Activated T-cell treated with anti-CD3 and anti-CD28 coated beads, Interleukin-2, amount 50 U/mL, for 48 hours (primary cell): ENCODE results near the gene SLC8A2.

Experiments used
- DNase-seq, 2 experiments: peaks; one replicate each; pipeline ENCODE4 v3.0.0-alpha.2; 2020

Gene SLC8A2

DNA sequence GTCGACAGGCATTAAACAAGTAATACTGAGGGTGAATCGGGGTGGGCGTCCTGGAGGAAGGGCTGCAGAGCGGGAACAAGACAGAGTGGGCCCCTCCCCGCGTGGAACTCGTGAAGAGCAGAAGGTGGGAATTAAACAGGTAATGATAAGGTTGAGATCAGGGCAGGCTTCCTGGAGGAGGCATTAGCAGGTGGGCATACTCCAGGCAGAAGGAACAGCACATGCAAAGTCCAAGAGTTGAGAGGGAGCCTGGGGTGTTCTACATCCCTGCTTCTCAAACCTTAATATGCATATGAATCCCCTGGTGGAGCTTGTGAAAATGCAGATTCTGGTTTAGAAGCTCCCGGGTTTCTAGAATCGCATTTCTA is 23.3 kb downstream of the SLC8A2 start:
- no peak for DNase-seq

DNA sequence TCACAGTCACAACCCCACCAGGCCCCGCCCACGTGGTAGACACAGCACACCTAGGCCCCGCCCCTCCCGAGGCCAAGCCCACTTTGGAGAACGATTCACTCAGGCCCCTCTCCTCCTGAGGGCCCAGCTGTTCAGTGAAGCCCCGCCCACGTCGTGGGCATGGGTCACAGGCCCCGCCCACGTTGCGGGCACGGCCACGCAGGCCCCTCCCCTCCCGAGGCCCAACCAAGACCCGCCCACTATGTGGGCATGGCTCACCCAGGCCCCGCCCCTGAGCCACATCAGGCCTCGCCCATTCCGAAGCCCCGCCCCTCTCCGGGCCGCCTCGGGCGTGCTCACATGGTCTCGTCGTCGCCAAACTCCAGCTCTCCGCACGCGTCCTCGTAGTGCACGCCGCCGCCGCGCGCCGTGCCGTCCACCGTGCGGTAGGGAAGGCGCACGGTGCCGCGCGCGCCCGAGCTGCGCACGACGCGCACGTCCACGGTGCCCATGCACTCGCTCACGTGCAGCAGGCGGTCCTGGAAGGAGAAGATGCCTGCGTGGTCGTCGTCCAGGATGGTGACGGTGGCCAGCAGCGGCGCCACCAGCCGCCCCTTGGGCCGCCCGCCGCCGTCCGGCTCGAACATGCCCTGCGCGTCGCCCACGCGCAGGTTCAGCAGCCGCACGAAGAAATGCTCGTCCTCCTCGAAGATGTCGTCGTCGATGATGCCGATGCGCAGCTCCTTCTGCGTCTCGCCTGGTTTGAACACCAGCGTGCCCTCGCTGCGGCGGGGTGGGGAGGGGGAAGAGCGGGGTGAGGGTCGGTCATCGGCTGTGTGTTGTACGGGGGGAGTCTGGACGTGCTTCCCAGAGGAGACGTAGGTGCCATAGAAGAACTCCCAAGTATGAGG is 24.0 kb downstream of the SLC8A2 start:
- DNase-seq = peak; percentile 85 to 87

DNA sequence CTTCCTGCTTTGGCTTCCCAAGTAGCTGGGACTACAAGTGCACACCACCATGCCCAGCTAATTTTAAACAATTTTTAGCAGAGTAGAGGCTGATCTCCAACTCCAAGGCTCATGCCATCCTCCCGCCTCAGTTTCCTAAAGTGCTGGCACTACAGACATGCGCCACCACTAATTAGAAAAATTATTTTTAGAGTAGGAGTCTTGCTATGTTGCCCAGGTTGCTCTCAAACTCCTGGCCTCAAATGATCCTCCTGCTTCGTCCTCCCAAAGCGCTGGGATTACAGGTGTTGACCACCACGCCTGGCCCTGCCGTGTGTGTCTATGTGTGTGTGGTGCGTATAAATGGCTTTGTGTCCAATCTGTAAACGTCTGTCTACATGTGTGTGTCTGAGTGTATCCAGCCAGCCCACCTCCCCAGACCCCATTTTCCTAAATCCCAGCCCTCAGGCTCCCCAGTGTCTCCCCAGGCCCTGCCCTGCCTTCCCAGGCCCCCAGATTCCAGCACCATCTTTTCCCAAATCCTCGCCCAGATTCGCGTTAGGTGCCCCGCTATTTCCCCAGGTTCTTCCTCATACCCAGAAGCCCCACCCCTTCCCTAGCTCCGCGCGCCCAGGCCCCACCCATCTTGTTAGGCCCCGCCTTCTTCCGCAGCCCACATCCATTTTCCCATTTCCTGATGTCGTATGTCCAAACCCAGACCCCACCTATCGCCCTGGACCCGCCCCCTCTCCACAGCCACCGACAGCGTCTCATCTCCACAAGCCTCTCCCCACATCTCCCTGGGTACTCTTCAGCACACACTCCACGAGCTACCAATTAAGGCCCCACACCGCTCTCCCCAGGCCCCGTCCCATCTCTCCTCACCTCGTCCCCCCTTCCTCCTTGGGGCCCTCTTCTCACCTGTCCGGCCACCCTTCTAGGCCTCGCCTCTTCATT is 24.9 kb downstream of the SLC8A2 start:
- peak; percentile 50 to 54 for DNase-seq

DNA sequence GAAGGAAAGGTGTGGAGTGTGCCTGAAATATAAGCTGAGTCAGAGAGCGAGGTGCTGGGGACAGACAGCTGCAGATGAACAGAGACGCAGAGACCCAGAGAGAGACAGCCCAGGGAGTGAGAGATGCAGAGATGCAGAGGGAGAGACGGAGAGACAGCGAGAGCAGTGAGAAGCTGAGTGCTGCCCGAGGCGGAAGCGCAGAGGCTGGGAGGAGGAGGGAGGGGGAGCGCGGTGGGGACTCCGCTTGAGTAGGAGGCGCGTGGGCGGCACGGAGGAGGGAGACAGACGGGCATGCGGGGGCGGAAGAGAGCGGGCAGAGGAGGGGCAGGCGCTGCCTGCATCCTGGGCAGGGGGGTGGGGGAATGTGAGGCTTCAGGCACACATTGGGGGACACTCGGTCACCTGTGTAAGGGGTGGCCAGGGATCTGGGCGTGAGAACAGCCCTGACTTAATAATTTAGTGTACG is 25.7 kb downstream of the SLC8A2 start:
- no peak for DNase-seq

DNA sequence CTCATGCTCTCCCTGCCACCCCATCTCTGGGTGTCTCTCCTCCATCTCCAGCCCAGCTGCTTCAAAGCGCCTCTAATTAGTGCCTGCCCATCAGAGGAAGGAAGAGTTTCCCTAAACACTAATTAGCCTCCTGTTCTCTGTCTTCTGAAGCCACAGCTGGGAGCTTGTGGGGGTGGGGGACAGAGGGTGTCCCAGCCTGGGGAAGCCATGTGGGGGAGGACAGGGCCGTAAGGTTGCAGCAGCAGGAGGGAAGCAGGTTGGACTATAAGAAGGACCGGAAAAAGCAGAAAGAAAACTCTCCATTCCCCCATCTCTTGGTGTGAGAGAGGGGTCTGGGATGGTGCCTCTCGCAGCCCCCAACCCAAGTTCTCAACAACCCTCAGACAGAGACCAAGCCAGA is 26.2 kb downstream of the SLC8A2 start:
- DNase-seq = no peak

DNA sequence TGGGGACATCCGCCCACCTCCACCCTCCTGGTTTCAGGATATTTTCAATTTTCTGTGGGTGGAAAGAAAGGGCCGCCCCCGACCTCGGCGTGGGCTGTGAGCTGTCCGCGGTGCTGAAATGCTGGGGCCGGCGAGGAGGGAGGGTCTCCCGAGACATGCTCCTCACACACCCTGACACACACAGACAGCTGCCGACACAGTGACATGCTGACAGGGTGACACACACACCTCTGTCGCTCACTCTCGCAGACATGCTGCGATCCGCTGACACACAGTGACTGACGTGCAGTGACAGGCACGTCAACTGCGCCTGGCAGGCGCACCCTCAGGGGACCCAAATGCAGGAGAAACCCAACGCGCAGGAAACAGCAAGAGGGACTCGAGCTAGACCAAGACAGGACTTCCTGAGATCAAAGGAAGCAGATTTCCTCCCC is 27.3 kb downstream of the SLC8A2 start:
- DNase-seq = peak in 1 of 2 experiments; percentile 39

DNA sequence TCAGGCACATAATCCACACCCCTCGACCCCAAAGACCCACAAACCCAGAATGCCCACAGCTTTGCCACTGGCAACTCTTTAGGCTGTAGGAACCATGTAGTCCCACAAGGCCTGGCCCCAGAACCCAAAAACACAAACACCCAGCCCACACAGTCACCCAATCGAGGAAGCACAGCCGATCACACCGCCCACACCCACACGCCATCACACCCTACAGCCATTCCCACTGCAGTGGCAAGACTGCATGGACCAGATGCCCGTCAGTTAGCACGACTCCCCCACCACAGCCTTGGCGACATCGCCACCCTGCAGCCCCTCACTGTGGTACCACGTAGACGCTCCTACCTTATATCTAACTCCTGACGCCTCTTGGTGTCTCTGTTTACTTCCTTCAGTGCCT is 28.4 kb downstream of the SLC8A2 start:
- no peak for DNase-seq

DNA sequence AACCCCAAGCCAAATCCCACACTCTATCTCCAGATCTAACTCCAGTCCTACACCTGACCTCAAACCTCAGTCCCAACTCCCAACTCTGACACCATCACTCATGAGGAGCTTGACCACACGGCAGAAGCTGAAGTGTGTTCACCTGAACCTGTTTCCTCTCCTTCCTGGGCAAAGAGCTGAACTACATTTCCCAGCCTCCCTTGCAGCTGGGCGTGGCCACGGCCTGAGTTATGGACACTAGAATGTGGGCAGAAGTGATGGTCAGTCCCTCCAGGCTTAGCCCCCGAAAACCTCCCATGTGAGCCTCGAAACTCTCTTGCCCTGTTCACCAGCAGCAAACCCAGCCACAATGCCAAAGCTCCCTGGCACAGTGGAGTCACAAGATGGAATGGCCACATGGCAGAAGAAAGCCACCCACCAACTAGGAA is 32.9 kb downstream of the SLC8A2 start:
- DNase-seq = no peak

DNA sequence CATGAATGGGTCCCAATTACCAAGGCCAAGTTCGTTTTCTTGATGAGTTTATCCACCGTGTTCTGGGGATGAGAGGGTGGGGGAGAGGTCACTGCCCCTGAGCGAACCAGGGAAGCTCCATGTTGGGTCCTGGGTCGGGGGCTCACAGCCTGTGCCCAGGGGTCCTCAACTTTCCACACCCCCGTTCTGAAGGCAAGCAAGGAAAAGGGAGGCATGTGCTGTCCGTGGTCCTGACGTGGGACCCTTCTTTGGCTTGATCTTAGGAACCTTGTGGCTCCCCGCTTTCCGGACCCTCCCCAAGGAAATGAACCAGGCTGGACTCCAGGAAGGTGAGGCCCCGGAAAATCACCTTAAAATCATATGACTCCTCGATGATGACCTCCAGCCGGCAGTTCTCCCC is 34.2 kb downstream of the SLC8A2 start:
- DNase-seq = no peak

DNA sequence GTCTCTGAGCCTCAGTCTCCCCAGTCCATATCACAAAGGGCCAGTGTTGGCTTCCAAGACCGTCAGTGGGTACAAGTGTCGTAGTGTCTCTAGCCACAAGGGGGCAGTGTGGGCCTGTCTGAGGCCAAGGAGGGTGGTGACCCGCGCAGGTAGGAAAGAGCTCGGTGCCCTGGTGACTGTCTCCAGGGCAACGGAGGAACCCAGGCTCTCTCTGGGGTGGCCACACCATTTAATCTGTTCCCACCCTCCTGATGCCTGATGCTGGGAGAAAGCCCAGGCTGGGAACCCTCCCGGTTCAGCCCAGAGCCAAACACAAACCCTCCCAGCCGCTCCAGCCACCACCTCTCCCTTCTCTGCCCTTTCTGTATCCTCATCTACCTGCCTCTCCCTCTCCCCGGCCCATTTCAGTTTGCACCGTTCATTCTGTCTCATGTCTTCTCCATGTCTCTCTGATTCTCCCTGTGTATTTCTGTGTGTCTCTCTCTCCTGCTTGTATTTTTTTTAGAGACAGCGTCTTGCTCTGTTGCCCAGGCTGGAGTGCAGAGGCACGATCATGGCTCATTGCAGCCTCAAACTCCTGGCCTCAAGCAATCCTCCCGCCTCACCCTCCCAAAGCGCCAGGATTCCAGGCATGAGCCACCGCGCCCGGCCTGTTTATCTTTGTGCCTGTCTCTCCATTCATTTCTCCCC is 34.8 kb downstream of the SLC8A2 start:
- DNase-seq = peak; percentile 90 to 92

DNA sequence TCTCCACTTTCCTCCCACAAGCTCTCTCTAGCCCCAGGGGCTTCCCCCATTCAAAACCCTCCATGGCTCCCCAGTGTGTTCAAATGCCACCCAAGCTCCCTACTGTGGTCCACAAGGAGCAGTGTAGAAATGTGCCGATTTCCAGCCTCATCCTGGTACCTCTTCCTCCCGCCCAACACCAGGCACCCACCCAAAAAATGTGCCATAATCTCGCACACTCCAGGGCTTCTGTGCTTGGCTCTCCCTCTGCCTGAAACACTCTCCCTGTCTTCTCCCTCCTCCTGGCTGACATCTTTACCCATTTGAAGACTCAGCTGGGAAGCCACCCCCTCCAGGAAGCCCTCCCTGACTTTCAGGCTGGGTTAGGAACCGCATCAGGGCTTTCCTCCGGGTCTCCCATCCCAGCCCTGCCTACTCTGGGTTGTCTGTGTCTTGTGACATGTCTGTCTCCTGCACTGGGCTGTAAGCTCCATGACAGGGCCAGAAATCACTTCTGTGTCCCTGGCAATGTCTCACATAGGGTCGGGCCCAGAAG is 35.7 kb downstream of the SLC8A2 start:
- DNase-seq = no peak

DNA sequence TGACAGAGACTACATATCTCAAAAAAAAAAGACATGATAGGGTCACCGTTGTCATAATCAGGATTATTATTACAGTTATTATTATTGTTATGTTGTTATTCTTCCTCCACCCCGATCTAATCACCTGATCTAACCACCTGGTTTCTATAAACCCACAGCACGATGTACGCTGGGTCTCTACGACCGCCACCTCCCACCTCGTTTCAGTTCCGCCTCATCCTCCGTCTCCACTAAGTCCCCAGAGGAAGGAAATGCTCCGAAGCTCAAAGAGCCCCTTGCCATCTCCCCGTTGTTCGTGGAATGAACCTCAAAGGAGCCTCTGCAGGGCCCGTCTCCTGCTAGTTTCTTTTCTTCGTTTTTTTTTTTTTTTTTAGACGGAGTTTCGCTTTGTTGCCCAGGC is 36.5 kb downstream of the SLC8A2 start:
- DNase-seq = no peak

DNA sequence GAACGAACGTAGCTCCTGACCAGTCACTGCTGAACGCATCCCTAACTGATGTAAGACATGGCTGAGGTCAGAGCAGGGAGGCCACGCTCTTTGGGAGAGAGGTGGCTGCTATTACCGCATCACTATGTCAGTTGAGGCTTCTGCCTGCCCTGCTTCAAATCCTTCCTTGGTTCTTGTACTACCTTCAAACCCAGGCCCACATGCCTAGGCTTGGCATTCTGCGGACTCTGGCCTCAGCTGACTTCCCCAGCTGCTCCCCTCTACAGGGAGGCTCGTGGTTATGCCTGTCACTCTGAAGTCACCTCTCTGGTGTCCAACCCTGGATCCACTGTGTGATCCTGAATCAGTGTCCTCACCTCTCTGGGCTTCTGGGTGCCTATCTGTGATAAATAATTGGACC is 37.6 kb downstream of the SLC8A2 start:
- no peak for DNase-seq

DNA sequence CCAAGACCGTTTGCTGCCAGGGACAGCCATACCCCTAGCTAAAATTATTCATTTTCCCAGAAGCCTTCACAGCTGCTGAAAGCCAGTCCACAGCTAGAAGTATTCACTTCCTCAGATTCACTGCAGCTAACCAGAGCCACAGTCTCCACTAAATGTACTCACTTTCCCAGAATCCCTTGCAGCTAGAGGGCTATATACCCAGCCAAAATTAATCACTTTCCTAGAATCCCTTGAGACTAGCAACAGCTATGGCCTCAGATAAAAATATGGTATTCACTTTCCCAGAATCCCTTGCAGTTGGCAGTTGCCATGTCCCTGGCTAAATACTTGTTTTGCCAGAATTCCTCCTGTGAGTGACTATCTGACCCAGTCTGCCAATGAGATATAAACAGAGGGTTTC is 38.6 kb downstream of the SLC8A2 start:
- DNase-seq = no peak

DNA sequence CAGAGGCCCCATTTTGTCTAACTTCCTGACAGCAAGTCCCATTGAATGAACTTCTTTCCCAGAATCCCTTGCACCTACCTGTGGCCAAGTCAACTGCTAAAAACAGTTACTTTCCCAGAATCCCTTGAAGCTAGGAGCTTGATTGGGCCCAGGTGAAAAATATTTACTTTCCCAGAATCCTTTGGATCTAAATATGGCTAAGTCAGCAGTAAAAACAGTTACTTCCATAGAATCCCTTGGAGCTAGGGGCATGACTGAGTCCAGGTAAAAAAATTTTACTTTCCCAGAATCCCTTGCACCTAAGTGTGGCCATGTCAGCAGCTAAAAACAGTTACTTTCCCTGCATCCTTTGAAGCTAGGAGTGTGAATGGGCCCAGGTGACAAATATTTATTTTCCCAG is 39.2 kb downstream of the SLC8A2 start:
- DNase-seq = no peak

DNA sequence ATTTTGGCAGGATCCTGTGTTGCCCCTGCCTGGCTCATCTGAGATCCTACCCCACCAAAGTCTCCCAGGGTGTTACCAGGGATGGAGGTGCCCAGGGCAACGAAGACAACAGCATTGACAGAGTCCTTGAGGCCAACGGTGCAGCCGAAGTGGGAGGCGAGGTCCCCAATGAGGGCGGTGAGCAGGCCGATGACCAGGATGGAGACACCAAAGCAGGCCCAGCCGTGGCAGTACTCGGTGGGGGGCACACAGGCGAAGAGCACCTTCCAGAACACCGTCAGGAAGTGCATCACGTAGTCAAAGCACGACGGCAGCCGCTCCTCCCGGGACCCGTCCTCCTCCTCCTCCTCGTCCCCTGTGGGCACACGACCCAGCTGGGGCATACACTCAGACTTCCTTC is 39.6 kb downstream of the SLC8A2 start:
- DNase-seq = no peak

DNA sequence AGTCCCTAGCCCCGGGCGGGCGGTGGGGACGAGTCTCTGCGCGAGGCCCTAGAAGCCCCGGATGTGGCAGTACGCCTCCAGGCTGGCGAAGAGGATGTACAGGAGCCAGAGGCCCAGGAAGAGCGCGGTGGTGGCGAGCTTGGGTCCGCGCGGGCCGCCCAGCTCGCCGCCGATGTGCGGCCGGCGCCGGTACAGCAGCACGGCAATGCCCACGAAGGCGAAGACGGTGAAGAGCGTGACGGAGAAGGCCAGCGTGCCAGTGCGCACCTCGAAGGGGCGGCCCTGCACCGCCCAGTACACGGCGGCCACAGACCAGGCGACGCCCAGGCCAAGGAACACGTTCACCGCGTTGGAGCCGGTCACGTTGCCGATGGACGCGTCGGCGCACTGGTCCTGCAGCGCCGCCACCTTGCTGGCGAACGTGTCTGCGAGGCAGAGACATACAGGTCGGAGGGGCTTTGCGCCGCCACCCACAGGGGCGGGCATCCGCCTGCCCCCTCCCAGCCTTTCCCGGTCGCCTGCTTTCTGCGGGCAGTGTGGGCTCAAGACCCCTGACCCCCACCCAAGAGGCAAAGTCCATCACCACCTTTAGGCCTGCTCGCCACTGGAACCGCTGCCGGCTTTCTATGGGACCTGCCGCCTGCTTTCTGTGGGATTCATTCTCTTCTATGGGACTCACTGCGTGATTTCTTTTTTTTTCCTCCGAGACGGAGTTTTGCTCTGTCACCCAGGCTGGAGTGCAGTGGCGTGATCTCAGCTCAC is 41.5 kb downstream of the SLC8A2 start:
- peak in 1 of 2 experiments; percentile 59 for DNase-seq

DNA sequence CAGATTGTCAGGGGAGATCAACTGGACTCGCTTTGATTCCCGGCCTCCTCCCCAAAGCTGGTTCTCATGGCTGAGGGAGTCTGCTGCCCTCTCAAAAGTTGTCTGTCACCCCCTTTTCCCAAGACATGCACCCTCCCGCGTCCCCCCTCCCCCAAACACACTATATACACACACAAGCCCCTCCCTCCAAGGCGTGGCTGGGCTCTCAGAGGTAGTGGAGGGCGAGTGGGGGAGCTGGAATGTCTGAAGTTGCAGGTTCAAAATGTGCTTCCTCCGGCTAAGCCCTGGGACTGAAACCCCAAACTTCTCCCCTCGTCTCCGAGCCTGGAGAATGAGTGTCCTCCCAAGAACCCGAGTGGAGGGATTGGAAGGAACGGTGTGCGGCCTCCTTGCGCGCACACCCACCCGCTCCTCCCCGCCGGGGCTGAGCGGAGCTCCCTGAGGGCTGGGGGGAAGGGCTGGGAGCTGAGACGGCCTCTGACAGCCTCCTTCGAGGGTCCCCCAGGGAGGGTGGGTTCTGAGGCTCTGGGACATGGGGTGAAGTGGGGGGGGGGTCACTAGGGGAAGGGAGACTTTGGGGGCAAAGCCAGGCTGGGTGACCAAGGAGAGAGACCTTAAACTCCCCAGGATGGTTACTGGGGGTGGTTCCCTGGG is 42.4 kb downstream of the SLC8A2 start:
- DNase-seq = no peak

DNA sequence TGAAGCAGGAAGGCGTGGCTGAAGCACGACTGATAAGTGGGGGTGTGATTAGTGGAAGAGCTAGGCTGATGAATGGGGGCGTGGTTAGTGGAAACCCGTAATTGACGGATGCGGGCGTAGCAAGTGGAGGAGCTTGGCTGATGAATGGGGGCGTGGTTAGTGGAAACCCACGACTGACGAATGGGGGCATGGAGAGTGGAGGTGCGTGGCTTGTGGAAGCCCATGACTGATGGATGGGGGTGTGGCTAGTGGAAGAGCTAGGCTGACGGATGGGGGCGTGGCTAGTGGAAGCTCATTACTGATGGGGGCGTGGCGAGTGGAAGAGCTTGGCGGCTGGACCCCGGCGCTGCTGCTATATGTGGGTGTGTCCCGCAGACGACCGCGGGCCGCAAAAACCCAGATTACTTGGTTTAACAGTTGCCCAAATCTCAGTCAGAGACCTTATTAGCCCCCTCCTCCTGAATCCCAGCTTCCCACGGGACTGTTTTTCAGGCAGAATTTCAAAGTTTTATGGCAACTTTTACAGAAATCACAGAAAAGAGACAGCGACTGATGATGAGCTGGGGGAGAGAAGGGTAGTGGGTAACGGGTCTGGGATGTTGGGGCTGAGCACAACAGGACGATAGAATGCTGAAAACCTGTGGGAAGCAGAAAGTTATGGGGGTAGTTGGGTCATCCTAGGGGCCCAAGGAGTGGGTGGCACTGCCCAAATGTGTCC is 43.4 kb downstream of the SLC8A2 start:
- peak; percentile 86 to 91 for DNase-seq
